Lower leg skin (tissue), 3 donors: ENCODE results near the gene ST6GALNAC2.

ENCODE experiments used
- POLR2A ChIP-seq, 2 donors: fragments of 450-650 bp; IDR thresholded peaks; one replicate each; pipeline ENCODE4 v1.6.1; 2016 to 2017; ENCODE audit warnings: antibody characterized with exemption in 2 of 2, mild to moderate bottlenecking in 1 of 2, moderate library complexity in 1 of 2
- TF ChIP-seq, protein P1 (sequence below), 3 donors: fragments of 450-650 bp; IDR thresholded peaks; one replicate each; pipeline ENCODE4 v1.5.1; 2016; ENCODE audit warnings: antibody characterized with exemption in 3 of 3, mild to moderate bottlenecking in 3 of 3, moderate library complexity in 2 of 3

- TF ChIP-seq, protein P1, sequence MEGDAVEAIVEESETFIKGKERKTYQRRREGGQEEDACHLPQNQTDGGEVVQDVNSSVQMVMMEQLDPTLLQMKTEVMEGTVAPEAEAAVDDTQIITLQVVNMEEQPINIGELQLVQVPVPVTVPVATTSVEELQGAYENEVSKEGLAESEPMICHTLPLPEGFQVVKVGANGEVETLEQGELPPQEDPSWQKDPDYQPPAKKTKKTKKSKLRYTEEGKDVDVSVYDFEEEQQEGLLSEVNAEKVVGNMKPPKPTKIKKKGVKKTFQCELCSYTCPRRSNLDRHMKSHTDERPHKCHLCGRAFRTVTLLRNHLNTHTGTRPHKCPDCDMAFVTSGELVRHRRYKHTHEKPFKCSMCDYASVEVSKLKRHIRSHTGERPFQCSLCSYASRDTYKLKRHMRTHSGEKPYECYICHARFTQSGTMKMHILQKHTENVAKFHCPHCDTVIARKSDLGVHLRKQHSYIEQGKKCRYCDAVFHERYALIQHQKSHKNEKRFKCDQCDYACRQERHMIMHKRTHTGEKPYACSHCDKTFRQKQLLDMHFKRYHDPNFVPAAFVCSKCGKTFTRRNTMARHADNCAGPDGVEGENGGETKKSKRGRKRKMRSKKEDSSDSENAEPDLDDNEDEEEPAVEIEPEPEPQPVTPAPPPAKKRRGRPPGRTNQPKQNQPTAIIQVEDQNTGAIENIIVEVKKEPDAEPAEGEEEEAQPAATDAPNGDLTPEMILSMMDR (IDR thresholded peaks at IDR 0.05), result no peak
- TF ChIP-seq POLR2A (IDR thresholded peaks at IDR 0.05), result no peak
These were observed 42.2 kb downstream of the ST6GALNAC2 start for GRCh38 chr17:76543482-76543825.
